Mucosa of stomach (tissue), 1 donor: ENCODE results near the gene ADD2.
"Not testable (repeated sequence)": the region's sequence is repeated elsewhere in the genome, so short reads cannot be mapped to it uniquely, and the experiment has no call there.

Experiments
- H3K27me3 ChIP-seq: one replicate; pipeline ENCODE4 v1.7.0; 2013; ENCODE audit warnings: mild to moderate bottlenecking, low read length; ENCODE audit not compliant: control insufficient read depth, insufficient read depth
- H3K36me3 ChIP-seq: one replicate; pipeline ENCODE4 v1.7.0; 2013; ENCODE audit warnings: low read length; ENCODE audit not compliant: control insufficient read depth, insufficient read depth
- H3K4me1 ChIP-seq: one replicate; pipeline ENCODE4 v1.7.0; 2013; ENCODE audit warnings: mild to moderate bottlenecking, low read length; ENCODE audit not compliant: control insufficient read depth, insufficient read depth
- H3K4me3 ChIP-seq: one replicate; pipeline ENCODE4 v1.7.0; 2013; ENCODE audit warnings: low read length
- H3K9ac ChIP-seq: one replicate; pipeline ENCODE4 v1.7.0; 2013; ENCODE audit warnings: mild to moderate bottlenecking, low read length, moderate library complexity
- H3K9me3 ChIP-seq: one replicate; pipeline ENCODE4 v1.7.0; 2013; ENCODE audit warnings: mild to moderate bottlenecking, low read length, moderate library complexity; ENCODE audit not compliant: control insufficient read depth
- donor health status: Pancreatic carcinoma.

The ADD2 gene

DNA sequence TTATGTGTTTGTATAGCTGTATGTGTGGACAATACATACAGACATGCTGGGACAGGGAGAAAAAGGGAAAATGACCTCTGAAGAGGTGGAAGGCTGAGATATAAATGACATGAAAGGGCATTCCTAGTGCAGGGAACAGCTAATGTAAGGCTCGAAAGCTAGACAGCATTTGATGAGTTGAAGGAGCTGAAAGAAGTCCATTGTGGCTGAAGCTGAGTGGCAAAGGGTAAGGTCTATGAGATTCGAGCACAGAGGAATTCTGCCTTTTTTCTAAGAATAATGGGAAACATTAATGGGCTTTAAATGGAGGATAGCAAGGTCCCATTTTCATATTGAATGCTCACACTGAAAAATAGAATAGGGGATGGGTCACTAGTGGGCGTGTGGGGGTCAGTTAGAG, 23.6 kb downstream of the ADD2 start:
- Histone ChIP-seq H3K4me1 (no peaks in the 10 kb centered on the region), H3K36me3 (no peaks in the 10 kb centered on the region), H3K9me3 (no peaks in the 10 kb centered on the region), H3K9ac (no peak overlapping the region), H3K27me3 (peaks cover 3% of the 10 kb centered on the region), H3K4me3 (no peak overlapping the region)

DNA sequence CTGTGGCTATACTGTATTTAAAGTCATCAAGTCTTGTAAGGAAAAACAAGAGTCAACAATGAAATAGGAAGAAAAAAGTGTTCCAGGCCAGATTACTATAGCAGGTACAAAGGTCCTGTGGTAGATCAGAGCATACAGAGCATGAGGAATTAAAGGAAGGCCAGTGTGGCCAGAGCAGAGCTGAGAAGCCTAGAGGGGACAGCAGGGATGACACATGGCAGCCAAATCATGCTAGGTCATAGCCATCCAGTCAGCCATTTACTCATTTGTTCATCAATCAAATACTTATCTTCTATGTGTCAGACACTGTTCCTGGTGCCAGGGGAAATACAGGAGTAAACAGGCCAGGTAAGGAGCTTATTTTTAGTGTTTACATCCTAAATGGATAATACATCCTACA, 24.3 kb downstream of the ADD2 start:
- no peaks in the 10 kb centered on the region for H3K27me3 ChIP-seq
- no peaks in the 10 kb centered on the region for H3K36me3 ChIP-seq

GRCh38 chr2:70743068-70743467, 24.9 kb downstream of the ADD2 start:
- H3K36me3 ChIP-seq, result no peaks in the 10 kb centered on the region
- H3K4me3 ChIP-seq, result no peak overlapping the region
- no peak overlapping the region for H3K9ac ChIP-seq
- no peaks in the 10 kb centered on the region for H3K4me1 ChIP-seq
- no peaks in the 10 kb centered on the region for H3K9me3 ChIP-seq
- no peaks in the 10 kb centered on the region for H3K27me3 ChIP-seq

More for the DNA sequence above, 24.3 kb downstream of the ADD2 start:
- no peaks in the 10 kb centered on the region for H3K4me1 ChIP-seq
- H3K4me3 ChIP-seq, result no peak overlapping the region
- H3K9ac ChIP-seq, result no peak overlapping the region
- H3K9me3 ChIP-seq, result no peaks in the 10 kb centered on the region

DNA sequence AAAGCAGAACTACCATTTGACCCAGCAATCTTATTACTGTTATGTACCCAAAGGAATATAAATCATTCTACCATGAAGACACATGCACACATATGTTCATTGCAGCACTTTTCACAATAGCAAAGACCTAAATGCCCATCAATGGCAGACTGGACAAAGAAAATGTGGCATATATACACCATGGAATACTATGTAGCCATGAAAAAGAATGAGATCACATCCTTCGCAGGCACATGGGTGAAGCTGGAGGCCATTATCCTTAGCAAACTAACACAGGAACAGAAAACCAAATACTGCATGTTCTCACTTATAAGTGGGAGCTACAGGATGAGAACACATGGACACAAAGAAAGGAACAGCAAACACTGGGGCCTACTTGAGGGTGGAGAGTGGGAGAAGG, 28.5 kb downstream of the ADD2 start:
- not testable (repeated sequence) for H3K9ac ChIP-seq, H3K9me3 ChIP-seq, H3K36me3 ChIP-seq, H3K27me3 ChIP-seq, H3K4me1 ChIP-seq, H3K4me3 ChIP-seq

GRCh38 chr2:70738159-70738558, 29.8 kb downstream of the ADD2 start:
- Histone ChIP-seq H3K4me1 (no peaks in the 10 kb centered on the region), H3K36me3 (no peaks in the 10 kb centered on the region), H3K9ac (no peak overlapping the region), H3K27me3 (peaks cover 12% of the 10 kb centered on the region), H3K4me3 (no peak overlapping the region), H3K9me3 (no peaks in the 10 kb centered on the region)

DNA sequence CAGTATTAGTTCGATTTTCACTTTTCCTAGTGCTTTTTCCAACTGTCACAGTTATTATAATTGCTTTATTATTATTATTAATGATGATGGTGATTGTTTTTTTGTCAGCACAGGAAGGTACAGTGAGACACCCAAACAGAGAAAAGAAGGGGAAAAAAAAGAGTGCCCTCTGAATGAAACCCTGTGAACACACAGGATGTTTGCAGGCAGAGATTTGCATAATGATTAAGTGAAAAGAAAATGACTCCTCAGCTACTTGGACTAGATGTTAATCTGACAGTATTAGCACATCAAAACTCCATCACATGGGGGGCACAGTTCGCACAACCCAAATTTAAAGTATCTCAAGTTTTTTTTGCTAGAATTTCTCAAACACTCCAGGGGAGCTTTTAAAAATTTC, 32.9 kb downstream of the ADD2 start:
- no peaks in the 10 kb centered on the region for H3K4me1 ChIP-seq
- H3K4me3 ChIP-seq, result no peak overlapping the region
- peaks cover 24% of the 10 kb centered on the region for H3K27me3 ChIP-seq
- no peak overlapping the region for H3K9ac ChIP-seq
- no peaks in the 10 kb centered on the region for H3K36me3 ChIP-seq
- no peaks in the 10 kb centered on the region for H3K9me3 ChIP-seq

DNA sequence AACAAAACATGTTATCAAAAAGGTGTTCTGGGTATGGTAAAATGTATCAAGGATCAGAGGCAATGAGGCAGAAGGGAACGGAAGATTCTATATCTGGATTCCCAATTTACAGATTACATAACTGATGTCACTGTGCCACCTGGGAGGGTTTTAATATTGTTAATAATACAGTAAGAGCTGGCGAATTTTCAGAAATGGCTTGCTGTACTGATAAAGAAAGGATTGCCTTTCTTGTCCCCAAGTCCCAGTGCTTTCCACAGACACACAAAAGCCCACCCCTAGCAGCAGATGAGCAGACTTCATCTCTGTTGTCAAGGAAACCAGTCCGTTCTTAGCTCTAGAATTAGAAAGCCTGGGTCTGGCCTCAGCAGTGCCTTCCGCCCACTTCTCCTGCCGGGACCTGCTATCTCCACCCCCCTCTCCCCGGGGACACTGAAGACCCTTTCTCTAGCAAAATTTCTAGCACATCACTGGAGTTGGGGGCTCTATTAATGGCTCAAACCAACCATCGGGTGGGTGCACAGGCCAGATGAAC, 34.3 kb downstream of the ADD2 start:
- H3K9ac ChIP-seq, result no peak overlapping the region

DNA sequence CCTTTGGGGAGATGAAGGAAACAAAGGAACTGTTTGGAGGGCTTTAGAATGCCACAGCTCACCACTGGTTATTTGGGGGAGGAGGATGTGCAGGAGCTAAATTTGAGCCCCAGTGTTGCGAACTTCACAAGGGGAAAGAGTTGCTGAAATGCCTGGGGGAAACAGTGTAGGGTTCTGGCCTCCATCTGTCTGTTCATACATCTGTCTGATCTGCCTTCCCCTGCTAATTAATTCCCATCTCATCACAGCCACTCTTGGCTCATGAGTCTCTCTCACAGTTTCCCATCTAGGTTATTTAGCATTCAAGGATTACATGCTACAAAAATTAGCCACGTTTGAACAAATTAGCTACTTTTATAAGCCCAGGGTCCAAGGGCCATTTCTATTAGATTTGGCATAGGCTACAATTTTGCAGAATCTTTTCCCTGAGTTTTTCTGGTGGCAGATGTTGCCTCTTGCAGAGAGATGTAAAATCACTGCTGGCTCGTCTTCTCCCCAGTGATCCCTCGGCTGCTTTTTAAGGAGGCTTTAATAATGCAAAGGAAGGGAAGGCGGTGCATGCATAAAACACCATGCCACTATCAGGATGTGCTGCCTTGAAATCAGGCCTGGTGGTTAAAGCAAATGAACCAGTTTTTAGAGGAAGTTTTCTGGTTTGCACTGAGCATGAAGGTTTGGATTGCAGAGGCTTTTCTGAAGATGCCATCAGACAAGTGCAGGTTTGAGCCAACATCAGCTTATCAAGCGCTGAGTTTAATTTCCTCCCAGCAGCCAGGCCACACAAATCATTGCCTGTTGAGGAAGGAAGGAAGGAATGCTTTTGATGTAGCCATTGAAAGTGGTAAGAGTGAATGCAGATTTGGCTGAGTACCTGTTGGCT, 35.0 kb downstream of the ADD2 start:
- Histone ChIP-seq H3K9ac (no peak overlapping the region), H3K27me3 (peaks cover 24% of the 10 kb centered on the region), H3K4me1 (no peaks in the 10 kb centered on the region), H3K36me3 (no peaks in the 10 kb centered on the region), H3K9me3 (no peaks in the 10 kb centered on the region), H3K4me3 (no peak overlapping the region)

More for the DNA sequence above, 34.3 kb downstream of the ADD2 start:
- no peaks in the 10 kb centered on the region for H3K36me3 ChIP-seq
- H3K9me3 ChIP-seq, result no peaks in the 10 kb centered on the region
- no peaks in the 10 kb centered on the region for H3K4me1 ChIP-seq
- H3K27me3 ChIP-seq, result peaks cover 24% of the 10 kb centered on the region
- H3K4me3 ChIP-seq, result no peak overlapping the region

- Histone ChIP-seq H3K9me3 (no peaks in the 10 kb centered on the region), H3K4me1 (no peaks in the 10 kb centered on the region), H3K9ac (no peak overlapping the region), H3K36me3 (no peaks in the 10 kb centered on the region), H3K4me3 (no peak overlapping the region), H3K27me3 (peaks cover 24% of the 10 kb centered on the region)
These were observed 37.3 kb downstream of the ADD2 start for GRCh38 chr2:70730730-70731129.

GRCh38 chr2:70729647-70730046, 38.4 kb downstream of the ADD2 start:
- Histone ChIP-seq H3K9ac (no peak overlapping the region), H3K27me3 (peaks cover 24% of the 10 kb centered on the region), H3K4me1 (no peaks in the 10 kb centered on the region), H3K9me3 (no peaks in the 10 kb centered on the region), H3K4me3 (no peak overlapping the region), H3K36me3 (no peaks in the 10 kb centered on the region)

DNA sequence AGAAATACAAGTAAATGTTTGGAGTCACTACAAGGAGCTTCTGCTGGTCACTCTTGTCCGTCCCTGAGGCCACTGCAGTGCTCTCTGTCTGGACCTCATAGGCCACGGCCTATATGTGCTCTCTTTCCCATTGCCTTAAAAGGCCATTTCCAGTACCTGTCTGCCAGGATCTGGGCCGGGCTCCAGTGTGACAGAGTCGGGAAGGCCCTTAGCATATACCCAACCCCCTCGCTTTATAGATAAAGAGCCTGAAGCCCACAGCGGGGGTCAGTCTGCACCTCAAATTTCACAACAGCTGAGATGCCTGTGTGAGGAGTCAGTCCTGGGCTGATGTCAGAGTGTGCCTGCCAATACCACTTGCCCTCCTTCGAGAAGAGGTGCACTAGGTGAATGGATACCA, 39.9 kb downstream of the ADD2 start:
- no peak overlapping the region for H3K4me3 ChIP-seq
- H3K36me3 ChIP-seq, result no peaks in the 10 kb centered on the region
- no peaks in the 10 kb centered on the region for H3K9me3 ChIP-seq
- no peak overlapping the region for H3K9ac ChIP-seq
- no peaks in the 10 kb centered on the region for H3K4me1 ChIP-seq
- peaks cover 12% of the 10 kb centered on the region for H3K27me3 ChIP-seq

GRCh38 chr2:70726947-70727725, 40.9 kb downstream of the ADD2 start:
- no peaks in the 10 kb centered on the region for H3K36me3 ChIP-seq
- peaks cover 7% of the 10 kb centered on the region for H3K27me3 ChIP-seq
- H3K4me3 ChIP-seq, result no peak overlapping the region
- H3K9me3 ChIP-seq, result no peaks in the 10 kb centered on the region
- no peak overlapping the region for H3K9ac ChIP-seq
- no peaks in the 10 kb centered on the region for H3K4me1 ChIP-seq
